HG03432 (cell line): ENCODE data around the gene ZSWIM6.

Source experiments
- ATAC-seq: cut with Tn5 transposase; IDR thresholded peaks from one replicate; pipeline ENCODE4 v1.9.1; 2021; ENCODE audit warnings: mild to moderate bottlenecking, moderate library complexity; ENCODE audit not compliant: unreplicated experiment

Gene ZSWIM6

GRCh38 chr5:61331407-61332357 is at the start of gene ZSWIM6:
ZSWIM6 (plus strand) TSS chr5:61332258; CDS start chr5:61332273, 15 bp downstream.
- peak; percentile 73 for ATAC-seq

- ATAC-seq, result no peak
These were observed 48.6 kb upstream of the ZSWIM6 start for GRCh38 chr5:61283471-61283870.

GRCh38 chr5:61285531-61285930 is 46.5 kb upstream of the ZSWIM6 start:
- no peak for ATAC-seq

- no peak for ATAC-seq
These were observed 45.5 kb upstream of the ZSWIM6 start for GRCh38 chr5:61286446-61287132.

GRCh38 chr5:61287474-61287873 is 44.6 kb upstream of the ZSWIM6 start:
- ATAC-seq, result no peak

GRCh38 chr5:61289241-61289640 is 42.8 kb upstream of the ZSWIM6 start:
- ATAC-seq, result no peak

- no peak for ATAC-seq
These were observed 42.3 kb upstream of the ZSWIM6 start for GRCh38 chr5:61289669-61290306.

GRCh38 chr5:61290791-61291210 is 41.3 kb upstream of the ZSWIM6 start:
- no peak for ATAC-seq

GRCh38 chr5:61292062-61292657 is 39.9 kb upstream of the ZSWIM6 start:
- ATAC-seq, result no peak

- ATAC-seq, result no peak
These were observed 39.0 kb upstream of the ZSWIM6 start for GRCh38 chr5:61293071-61293470.

GRCh38 chr5:61293873-61294272 is 38.2 kb upstream of the ZSWIM6 start:
- no peak for ATAC-seq

GRCh38 chr5:61295365-61295764 is 36.7 kb upstream of the ZSWIM6 start:
- ATAC-seq, result no peak

- ATAC-seq, result no peak
These were observed 34.0 kb upstream of the ZSWIM6 start for GRCh38 chr5:61298066-61298465.

GRCh38 chr5:61298580-61298979 is 33.5 kb upstream of the ZSWIM6 start:
- no peak for ATAC-seq

- no peak for ATAC-seq
These were observed 32.8 kb upstream of the ZSWIM6 start for GRCh38 chr5:61299261-61299681.

- no peak for ATAC-seq
These were observed 30.5 kb upstream of the ZSWIM6 start for GRCh38 chr5:61301341-61302199.

GRCh38 chr5:61302200-61302563 is 29.9 kb upstream of the ZSWIM6 start:
- no peak for ATAC-seq

- no peak for ATAC-seq
These were observed 28.7 kb upstream of the ZSWIM6 start for GRCh38 chr5:61303346-61303745.

- ATAC-seq, result no peak
These were observed 27.3 kb upstream of the ZSWIM6 start for GRCh38 chr5:61304590-61305381.
